Sigmoid colon (tissue), 7 donors: ENCODE results near the gene MACF1. TPM values are rescaled to one million over a fixed set of nuclear protein-coding genes. Genes with fewer than 3 reads are reported as not detected.

Experiments
- DNase-seq: peaks from one replicate; pipeline ENCODE4 v3.0.0-alpha.2; 2019
- H3K27ac ChIP-seq, 4 donors: fragments of 200-600 bp; sonication (generic); one replicate each; pipeline ENCODE4 v1.5.1; 2016 to 2019; ENCODE audit warnings: mild to moderate bottlenecking in 1 of 4
- H3K27me3 ChIP-seq, 3 donors: fragments of 200-600 bp; sonication (generic); one replicate each; pipeline ENCODE4 v1.5.1; 2019; ENCODE audit warnings: mild to moderate bottlenecking in 1 of 3
- H3K36me3 ChIP-seq, 4 donors: fragments of 200-600 bp; sonication (generic); one replicate each; pipeline ENCODE4 v1.5.1; 2016 to 2019
- H3K4me1 ChIP-seq, 4 donors: fragments of 200-600 bp; sonication (generic); one replicate each; pipeline ENCODE4 v1.5.1; 2017 to 2019
- H3K4me3 ChIP-seq, 4 donors: fragments of 200-600 bp; sonication (generic); one replicate each; pipeline ENCODE4 v1.5.1; 2017 to 2019; ENCODE audit warnings: mild to moderate bottlenecking in 2 of 4, moderate library complexity in 1 of 4
- H3K9me3 ChIP-seq, 4 donors: fragments of 200-600 bp in 3 of 4; sonication (generic) in 3 of 4; one replicate each; pipeline versions ENCODE4 v1.5.1 to v1.6.1; 2013 to 2019
- CTCF ChIP-seq, 4 experiments: fragments of 450-650 bp in 3 of 4; fragments of 200-600 bp in 1 of 4; IDR thresholded peaks; one replicate each; pipeline ENCODE4 v1.5.1; 2016 to 2019; ENCODE audit warnings: antibody characterized with exemption in 4 of 4, mild to moderate bottlenecking in 3 of 4, moderate library complexity in 2 of 4
- EP300 ChIP-seq, 4 donors: sonication (generic); formaldehyde crosslinking; IDR thresholded peaks; one replicate each; pipeline ENCODE4 v1.6.1; 2017; ENCODE audit warnings: antibody characterized with exemption in 4 of 4
- POLR2A ChIP-seq, 2 donors: fragments of 450-650 bp; IDR thresholded peaks; one replicate each; pipeline ENCODE4 v1.6.1; 2016; ENCODE audit warnings: antibody characterized with exemption in 2 of 2, mild to moderate bottlenecking in 2 of 2, moderate library complexity in 2 of 2
- POLR2AphosphoS5 ChIP-seq, 4 donors: sonication (generic); formaldehyde crosslinking; IDR thresholded peaks; one replicate each; pipeline ENCODE4 v1.6.1; 2017; ENCODE audit warnings: antibody characterized with exemption in 4 of 4
- WGBS, 2 donors: extraction: QIAGEN DNeasy Blood & Tissue Kit; methylation state at CpG; one replicate each; pipeline ENCODE4 v1.1.7; 2013; 5-methylcytosine and 5-hydroxymethylcytosine counted together
- intact Hi-C: fragments of 100-400 bp; cut with DNase I; formaldehyde crosslinking; loops from one replicate; pipeline ENCODE4 v1.15.1; 2023
- polyA plus RNA-seq, 3 donors: library from polyadenylated mRNA; stranded (reverse); fragments of 200-250 nt; gene quantifications; one replicate each; pipeline ENCODE4 v1.2.3, GENCODE V29; 2013
- total RNA-seq, 4 donors: library from RNA; depleted of rRNA; stranded (reverse); fragments of >200 nt; gene quantifications; one replicate each; pipeline ENCODE4 v1.1.0, GENCODE V29; 2016
- donor health status: healthy with polysubstance abuse.
- donor health status: Bipolar disorder and iron deficiency.
- donor health status: healthy.

The MACF1 gene
- total and polyA plus RNA-seq, 7 donors = 16.0 to 657 (median 292) TPM

GRCh38 chr1:39418236-39418635 is 213.7 kb downstream of the MACF1 start:
- no peaks in the 10 kb centered on the region for H3K27me3 ChIP-seq
- TF ChIP-seq POLR2AphosphoS5 (IDR thresholded peaks at IDR 0.05) (no peak), CTCF (IDR thresholded peaks at IDR 0.05) (no peak), EP300 (IDR thresholded peaks at IDR 0.05) (no peak), POLR2A (IDR thresholded peaks at IDR 0.05) (no peak)
- H3K4me1 ChIP-seq = peaks cover 0 to 80% (median 44%) of the 10 kb centered on the region in 4 donors
- peak overlapping the region in 2 of 4 donors; percentile 24 to 39 for H3K27ac ChIP-seq
- 88 to 91% methylated on average over 4 of the region's 4 CpGs for WGBS, 2 donors
- no peak for DNase-seq
- no peaks in the 10 kb centered on the region for H3K9me3 ChIP-seq
- H3K36me3 ChIP-seq = peaks cover 0 to 21% (median 1%) of the 10 kb centered on the region in 4 donors
- no peak overlapping the region for H3K4me3 ChIP-seq
- intact Hi-C loops = no loop called here

GRCh38 chr1:39420493-39420892 is 216.0 kb downstream of the MACF1 start:
- TF ChIP-seq POLR2AphosphoS5 (IDR thresholded peaks at IDR 0.05) (no peak), CTCF (IDR thresholded peaks at IDR 0.05) (no peak), EP300 (IDR thresholded peaks at IDR 0.05) (no peak), POLR2A (IDR thresholded peaks at IDR 0.05) (no peak)
- Histone ChIP-seq H3K36me3 (peaks cover 5 to 42% (median 16%) of the 10 kb centered on the region in 4 donors), H3K4me1 (peaks cover 0 to 69% (median 32%) of the 10 kb centered on the region in 4 donors), H3K4me3 (no peak overlapping the region), H3K27ac (no peak overlapping the region), H3K9me3 (no peaks in the 10 kb centered on the region), H3K27me3 (no peaks in the 10 kb centered on the region)
- intact Hi-C loops = no loop called here
- no peak for DNase-seq

GRCh38 chr1:39422614-39423013 is 218.1 kb downstream of the MACF1 start:
- no peaks in the 10 kb centered on the region for H3K9me3 ChIP-seq
- peaks cover 5 to 55% (median 16%) of the 10 kb centered on the region in 4 donors for H3K36me3 ChIP-seq
- no peaks in the 10 kb centered on the region for H3K27me3 ChIP-seq
- H3K27ac ChIP-seq = no peak overlapping the region
- DNase-seq = no peak
- H3K4me3 ChIP-seq = no peak overlapping the region
- TF ChIP-seq POLR2AphosphoS5 (IDR thresholded peaks at IDR 0.05) = no peak
- TF ChIP-seq POLR2A (IDR thresholded peaks at IDR 0.05) = no peak
- TF ChIP-seq EP300 (IDR thresholded peaks at IDR 0.05) = no peak
- TF ChIP-seq CTCF (IDR thresholded peaks at IDR 0.05) = no peak
- intact Hi-C loops = no loop called here
- 91 to 93% methylated on average over 4 of the region's 4 CpGs for WGBS, 2 donors
- H3K4me1 ChIP-seq = peaks cover 0 to 69% (median 27%) of the 10 kb centered on the region in 4 donors

GRCh38 chr1:39425151-39425550 is 220.7 kb downstream of the MACF1 start:
- Histone ChIP-seq H3K4me3 (no peak overlapping the region), H3K4me1 (peaks cover 0 to 48% (median 24%) of the 10 kb centered on the region in 4 donors), H3K27ac (peak overlapping the region in 2 of 4 donors; percentile 41 to 45), H3K27me3 (no peaks in the 10 kb centered on the region), H3K9me3 (no peaks in the 10 kb centered on the region), H3K36me3 (peaks cover 5 to 81% (median 28%) of the 10 kb centered on the region in 4 donors)
- no peak for TF ChIP-seq EP300 (IDR thresholded peaks at IDR 0.05)
- TF ChIP-seq POLR2AphosphoS5 (IDR thresholded peaks at IDR 0.05) = no peak
- TF ChIP-seq CTCF (IDR thresholded peaks at IDR 0.05) = no peak
- no peak for TF ChIP-seq POLR2A (IDR thresholded peaks at IDR 0.05)
- 77 to 85% methylated on average over 3 of the region's 3 CpGs for WGBS, 2 donors
- intact Hi-C loops = no loop called here
- DNase-seq = no peak

- H3K36me3 ChIP-seq = peaks cover 5 to 85% (median 32%) of the 10 kb centered on the region in 4 donors
- no peaks in the 10 kb centered on the region for H3K27me3 ChIP-seq
- H3K9me3 ChIP-seq = no peaks in the 10 kb centered on the region
- no peak for DNase-seq
- peak overlapping the region in 2 of 4 donors; percentile 41 to 45 for H3K27ac ChIP-seq
- no peak overlapping the region for H3K4me3 ChIP-seq
- no peak for TF ChIP-seq POLR2AphosphoS5 (IDR thresholded peaks at IDR 0.05)
- no peak for TF ChIP-seq POLR2A (IDR thresholded peaks at IDR 0.05)
- intact Hi-C loops = no loop called here
- H3K4me1 ChIP-seq = peaks cover 0 to 43% (median 22%) of the 10 kb centered on the region in 4 donors
These were observed 221.1 kb downstream of the MACF1 start for GRCh38 chr1:39425634-39426033.
